ENCODE measurements around the gene ZNF511. TPM values are rescaled to one million over a fixed set of nuclear protein-coding genes. Genes with fewer than 3 reads are reported as not detected.

ZNF511 gene
- total and polyA plus RNA-seq, 2 experiments from 2014 or later = 12.6 to 59.5 TPM

- TF ChIP-seq EZH2 (IDR thresholded peaks at IDR 0.05; ENCODE audit: insufficient read depth, poor library complexity, severe bottlenecking) = no peak
- no peak for TF ChIP-seq EZH2phosphoT487 (IDR thresholded peaks at IDR 0.05; ENCODE audit: insufficient read depth, low read depth)
- peaks cover 2% of the 10 kb centered on the region; the same call in 1 of the 2 replicates for H3K36me3 ChIP-seq (ENCODE audit: low read depth)
- H2AFZ ChIP-seq = no peak overlapping the region
- H3K4me2 ChIP-seq (ENCODE audit: unreplicated experiment) = no peak overlapping the region
- H4K20me1 ChIP-seq (ENCODE audit: insufficient read depth) = no peaks in the 10 kb centered on the region
- no peaks in the 10 kb centered on the region for H3F3A ChIP-seq (ENCODE audit: insufficient read depth)
- H3K4me3 ChIP-seq = no peak overlapping the region
- H3K4me1 ChIP-seq (ENCODE audit: insufficient read depth) = no peaks in the 10 kb centered on the region
- DNase-seq = no peak
- no peaks in the 10 kb centered on the region for H3K9me3 ChIP-seq (ENCODE audit: low read depth)
- in situ Hi-C loops (cut with MboI) = no loop called here
- no peaks in the 10 kb centered on the region for H3K27me3 ChIP-seq (replicated peaks; ENCODE audit: insufficient read depth)
- WGBS, 2 experiments (ENCODE audit: low coverage in 1 of 2, low lambda C conversion rate in 2 of 2, missing lambda C conversion rate in 2 of 2) = 77 to 78% methylated on average over 12 of the region's 12 CpGs
- no peaks in the 10 kb centered on the region for H3K9me2 ChIP-seq (ENCODE audit: insufficient read depth)
- H3K9ac ChIP-seq = no peak overlapping the region
- no peak overlapping the region for H3K27ac ChIP-seq
- no peaks in the 10 kb centered on the region for H3K79me2 ChIP-seq (ENCODE audit: insufficient read depth)
Measured at GRCh38 chr10:133277993-133278576, 30.6 kb upstream of the ZNF511 start.

GRCh38 chr10:133278577-133279265, 30.0 kb upstream of the ZNF511 start:
- TF ChIP-seq EZH2phosphoT487 (IDR thresholded peaks at IDR 0.05; ENCODE audit: insufficient read depth, low read depth) (no peak), EZH2 (IDR thresholded peaks at IDR 0.05; ENCODE audit: insufficient read depth, poor library complexity, severe bottlenecking) (no peak)
- Histone ChIP-seq H3K9me3 (ENCODE audit: low read depth) (no peaks in the 10 kb centered on the region), H3K27me3 (replicated peaks; ENCODE audit: insufficient read depth) (no peaks in the 10 kb centered on the region), H3K27ac (no peak overlapping the region), H3F3A (ENCODE audit: insufficient read depth) (no peaks in the 10 kb centered on the region), H4K20me1 (ENCODE audit: insufficient read depth) (no peaks in the 10 kb centered on the region), H3K4me2 (ENCODE audit: unreplicated experiment) (no peak overlapping the region), H2AFZ (no peak overlapping the region), H3K4me3 (no peak overlapping the region), H3K9me2 (ENCODE audit: insufficient read depth) (no peaks in the 10 kb centered on the region), H3K36me3 (ENCODE audit: low read depth) (peaks cover 4% of the 10 kb centered on the region; the same call in 1 of the 2 replicates), H3K4me1 (ENCODE audit: insufficient read depth) (no peaks in the 10 kb centered on the region), H3K79me2 (ENCODE audit: insufficient read depth) (no peaks in the 10 kb centered on the region), H3K9ac (no peak overlapping the region)
- DNase-seq = no peak
- WGBS, 2 experiments (ENCODE audit: low coverage in 1 of 2, low lambda C conversion rate in 2 of 2, missing lambda C conversion rate in 2 of 2) = 67 to 77% methylated on average over 16 to 19 of the region's 19 CpGs
- in situ Hi-C loops (cut with MboI) = no loop called here

DNA sequence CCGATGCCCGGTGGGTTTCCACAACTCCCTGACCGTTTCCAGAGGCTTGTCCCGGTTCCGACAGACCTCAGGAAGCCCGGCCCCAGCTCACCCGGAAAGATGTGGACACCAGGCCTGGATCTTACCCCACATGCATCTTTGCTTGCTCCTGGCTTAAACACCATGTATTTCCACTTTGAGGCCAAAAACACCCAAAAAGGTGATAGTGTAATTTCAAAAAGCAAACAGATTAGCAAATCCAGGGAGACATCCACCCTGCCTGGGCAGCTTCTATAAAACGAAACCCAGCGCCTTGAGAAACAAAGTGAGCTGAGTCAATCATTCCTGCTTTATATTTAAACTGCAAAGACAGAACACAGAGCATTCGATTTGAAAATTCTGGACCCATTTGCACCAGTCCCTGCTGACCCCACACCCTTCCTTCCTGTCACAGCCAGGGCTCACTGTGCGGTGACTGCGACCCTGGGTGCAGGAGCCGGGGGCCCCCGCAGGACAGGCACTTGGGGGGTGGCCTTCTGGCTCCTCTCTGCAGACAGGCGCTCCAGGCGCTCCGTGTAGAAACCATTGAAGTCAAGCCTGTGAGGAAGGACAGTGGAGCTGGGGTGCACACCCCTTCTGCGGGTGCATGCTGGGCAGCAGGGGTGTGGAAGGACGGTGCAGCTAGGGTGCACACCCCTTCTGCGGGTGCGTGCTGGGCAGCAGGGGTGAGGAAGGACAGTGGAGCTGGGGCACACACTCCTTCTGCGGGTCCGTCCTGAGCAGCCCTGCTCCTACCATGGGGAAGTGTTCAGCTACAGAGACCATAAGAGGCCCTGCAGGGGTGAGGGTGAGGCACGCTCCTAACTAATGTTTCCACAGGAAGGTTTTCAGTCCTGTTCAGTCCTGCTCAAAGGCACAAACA, 29.1 kb upstream of the ZNF511 start:
- Histone ChIP-seq H3K36me3 (ENCODE audit: low read depth) (peaks cover 4% of the 10 kb centered on the region; the same call in 1 of the 2 replicates), H4K20me1 (ENCODE audit: insufficient read depth) (no peaks in the 10 kb centered on the region), H3K79me2 (ENCODE audit: insufficient read depth) (no peaks in the 10 kb centered on the region), H3F3A (ENCODE audit: insufficient read depth) (no peaks in the 10 kb centered on the region), H3K9me2 (ENCODE audit: insufficient read depth) (no peaks in the 10 kb centered on the region), H3K4me3 (no peak overlapping the region), H3K9ac (no peak overlapping the region), H3K4me1 (ENCODE audit: insufficient read depth) (no peaks in the 10 kb centered on the region), H3K9me3 (ENCODE audit: low read depth) (no peaks in the 10 kb centered on the region), H3K4me2 (ENCODE audit: unreplicated experiment) (no peak overlapping the region), H3K27ac (no peak overlapping the region), H2AFZ (no peak overlapping the region), H3K27me3 (replicated peaks; ENCODE audit: insufficient read depth) (no peaks in the 10 kb centered on the region)
- WGBS, 2 experiments (ENCODE audit: low coverage in 1 of 2, low lambda C conversion rate in 2 of 2, missing lambda C conversion rate in 2 of 2) = 90 to 93% methylated on average over 21 to 24 of the region's 24 CpGs
- in situ Hi-C loops (cut with MboI) = no loop called here
- TF ChIP-seq EZH2phosphoT487 (IDR thresholded peaks at IDR 0.05; ENCODE audit: insufficient read depth, low read depth) (no peak), EZH2 (IDR thresholded peaks at IDR 0.05; ENCODE audit: insufficient read depth, poor library complexity, severe bottlenecking) (no peak)
- DNase-seq = no peak

GRCh38 chr10:133280391-133281059, 28.2 kb upstream of the ZNF511 start:
- H4K20me1 ChIP-seq (ENCODE audit: insufficient read depth) = no peaks in the 10 kb centered on the region
- in situ Hi-C loops (cut with MboI) = no loop called here
- no peak for DNase-seq
- H3K27me3 ChIP-seq (replicated peaks; ENCODE audit: insufficient read depth) = no peaks in the 10 kb centered on the region
- H3F3A ChIP-seq (ENCODE audit: insufficient read depth) = no peaks in the 10 kb centered on the region
- H3K9me2 ChIP-seq (ENCODE audit: insufficient read depth) = no peaks in the 10 kb centered on the region
- no peak overlapping the region for H3K27ac ChIP-seq
- no peak overlapping the region for H3K4me2 ChIP-seq (ENCODE audit: unreplicated experiment)
- H3K36me3 ChIP-seq (ENCODE audit: low read depth) = peaks cover 4% of the 10 kb centered on the region; the same call in 1 of the 2 replicates
- H2AFZ ChIP-seq = no peak overlapping the region
- no peak for TF ChIP-seq EZH2 (IDR thresholded peaks at IDR 0.05; ENCODE audit: insufficient read depth, poor library complexity, severe bottlenecking)
- TF ChIP-seq EZH2phosphoT487 (IDR thresholded peaks at IDR 0.05; ENCODE audit: insufficient read depth, low read depth) = no peak
- 92 to 93% methylated on average over 4 to 10 of the region's 10 CpGs for WGBS, 2 experiments (ENCODE audit: low coverage in 1 of 2, low lambda C conversion rate in 2 of 2, missing lambda C conversion rate in 2 of 2)
- no peak overlapping the region for H3K4me3 ChIP-seq
- no peak overlapping the region for H3K9ac ChIP-seq
- no peaks in the 10 kb centered on the region for H3K4me1 ChIP-seq (ENCODE audit: insufficient read depth)
- H3K79me2 ChIP-seq (ENCODE audit: insufficient read depth) = no peaks in the 10 kb centered on the region
- H3K9me3 ChIP-seq (ENCODE audit: low read depth) = no peaks in the 10 kb centered on the region

Data from GM23248 (cell line).